ENCODE data around the gene BMP7. TPM values are rescaled to one million over a fixed set of nuclear protein-coding genes. Genes with fewer than 3 reads are reported as not detected.

BMP7 gene
- total and polyA plus RNA-seq, 2 of the 13 experiments (the other 11 are each of a cell fraction or from before 2014, with no cell fraction given): not detected

DNA sequence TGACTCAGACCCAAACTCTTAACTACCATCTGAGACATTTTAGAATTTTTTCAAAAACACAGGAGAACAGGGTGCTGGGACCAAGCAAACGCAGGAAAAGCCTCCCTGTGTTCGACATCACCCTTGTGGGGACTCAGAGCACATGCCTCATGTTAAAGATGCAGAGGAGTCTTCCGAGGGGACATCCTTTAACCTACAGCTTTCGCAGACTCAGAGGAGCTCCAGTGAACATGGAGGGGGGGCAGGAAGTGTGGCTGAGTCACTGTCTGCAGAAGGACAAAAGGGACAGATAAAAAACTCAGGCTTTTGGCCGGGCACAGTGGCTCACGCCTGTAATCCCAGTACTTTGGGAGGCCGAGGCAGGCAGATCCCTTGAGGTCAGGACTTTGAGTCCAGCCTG, 15.1 kb downstream of the BMP7 start:
- no peaks in the 10 kb centered on the region for H3K79me2 ChIP-seq (ENCODE audit: insufficient read depth, low read length)
- H3K27me3 ChIP-seq (ENCODE audit: control insufficient read depth in 1 of 2, insufficient read depth in 2 of 2, low read length in 2 of 2): peaks cover 8 to 51% of the 10 kb centered on the region in 2 experiments; a peak in 4 of 5 replicates
- POLR2A ChIA-PET: no interaction called here
- H3K9me3 ChIP-seq (ENCODE audit: low read length): no peaks in the 10 kb centered on the region
- H3K4me2 ChIP-seq (ENCODE audit: low read depth, low read length): no peak overlapping the region
- H3K4me3 ChIP-seq (replicated peaks in 1 of 3; ENCODE audit: insufficient read depth in 1 of 3, low read depth in 2 of 3, low read length in 3 of 3): no peak overlapping the region
- no peak overlapping the region for H3K27ac ChIP-seq (ENCODE audit: extremely low read length, insufficient read depth, low read length)
- CTCF ChIA-PET (ENCODE audit: low intra/inter-chr PET ratio, low total read pairs): no interaction called here
- TF ChIP-seq ZNF12 (CRISPR knock-in tag; IDR thresholded peaks at IDR 0.05): peak; percentile 89
- TF ChIP-seq PLRG1 (conservative IDR thresholded peaks at IDR 0.05): no peak
- FAIRE-seq (no peak), DNase-seq (ENCODE audit: low spot score) (no peak), ATAC-seq (peak; percentile 18; the same call in 1 of the 3 replicates)
- no peaks in the 10 kb centered on the region for H4K20me1 ChIP-seq (ENCODE audit: insufficient read depth, low read length)
- intact Hi-C loops (cut with micrococcal nuclease; ENCODE audit: unreplicated experiment) (no loop called here), in situ Hi-C loops (cut with HindIII; ENCODE audit: extremely low pct_ligation_motif_present, low pct_unique_long_range_greater_than_20kb) (no loop called here)
- H2AFZ ChIP-seq (ENCODE audit: low read length): no peak overlapping the region
- BruUV-seq (replicated peaks): no TSS peak
- 11% methylated on average over 7 of the region's 7 CpGs for WGBS (ENCODE audit: low lambda C conversion rate)
- H3K9ac ChIP-seq (ENCODE audit: insufficient read depth, low read depth, low read length): no peak overlapping the region
- no peaks in the 10 kb centered on the region for H3K36me3 ChIP-seq (replicated peaks in 1 of 2; ENCODE audit: control insufficient read depth in 1 of 2, insufficient read depth in 2 of 2, low read length in 2 of 2)
- no peaks in the 10 kb centered on the region for H3K4me1 ChIP-seq (ENCODE audit: insufficient read depth, low read length)

DNA sequence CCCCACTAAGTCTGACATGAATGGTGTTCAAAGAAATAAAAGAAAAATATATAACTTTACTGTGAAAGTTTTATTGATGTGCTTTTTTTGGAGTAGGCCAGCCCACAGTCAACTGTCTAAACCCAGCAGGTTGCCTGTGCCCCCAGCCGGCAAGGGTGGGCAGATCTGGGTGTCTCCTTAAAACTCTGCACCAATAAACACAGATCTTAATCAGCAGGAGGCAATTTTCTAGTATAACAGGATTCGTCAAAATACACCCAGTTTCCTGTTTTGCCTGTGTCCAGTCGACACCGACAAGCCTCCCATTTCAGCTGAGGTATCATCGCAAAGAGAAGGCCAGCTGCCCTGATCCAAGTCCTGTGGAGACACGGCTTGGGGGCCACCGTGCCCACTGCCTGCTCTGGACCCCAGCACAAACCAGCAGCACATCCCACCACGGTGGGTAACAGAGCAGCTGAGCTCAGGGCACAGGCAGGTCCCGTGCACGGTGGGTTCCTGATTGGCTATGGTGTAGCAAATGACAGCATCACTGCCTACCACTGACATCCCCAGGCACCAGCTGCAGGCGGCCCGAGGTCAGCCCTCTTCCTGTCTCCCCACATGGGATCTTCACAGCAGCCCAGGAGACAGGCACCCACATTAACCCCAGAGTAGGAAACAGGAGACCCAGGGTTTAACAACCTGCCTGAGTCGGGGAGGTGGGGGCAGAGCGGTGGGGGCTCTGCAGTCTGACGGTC, 15.7 kb downstream of the BMP7 start:
- POLR2A ChIA-PET: no interaction called here
- intact Hi-C loops (cut with micrococcal nuclease; ENCODE audit: unreplicated experiment): no loop called here
- H3K9ac ChIP-seq (ENCODE audit: insufficient read depth, low read depth, low read length): no peak overlapping the region
- 36% methylated on average over 10 of the region's 15 CpGs for WGBS (ENCODE audit: low lambda C conversion rate)
- DNase-seq (ENCODE audit: low spot score) (no peak), FAIRE-seq (no peak), ATAC-seq (peak; percentile 32)
- H3K4me3 ChIP-seq (replicated peaks in 1 of 3; ENCODE audit: insufficient read depth in 1 of 3, low read depth in 2 of 3, low read length in 3 of 3): no peak overlapping the region
- H3K79me2 ChIP-seq (ENCODE audit: insufficient read depth, low read length): no peaks in the 10 kb centered on the region
- H3K27ac ChIP-seq (ENCODE audit: extremely low read length, insufficient read depth, low read length): no peak overlapping the region
- no TSS peak for BruUV-seq (replicated peaks)
- CTCF ChIA-PET (ENCODE audit: low intra/inter-chr PET ratio, low total read pairs): no interaction called here
- H3K9me3 ChIP-seq (ENCODE audit: low read length): no peaks in the 10 kb centered on the region
- H4K20me1 ChIP-seq (ENCODE audit: insufficient read depth, low read length): no peaks in the 10 kb centered on the region
- H2AFZ ChIP-seq (ENCODE audit: low read length): no peak overlapping the region
- H3K36me3 ChIP-seq (replicated peaks in 1 of 2; ENCODE audit: control insufficient read depth in 1 of 2, insufficient read depth in 2 of 2, low read length in 2 of 2): no peaks in the 10 kb centered on the region
- in situ Hi-C loops (cut with HindIII; ENCODE audit: extremely low pct_ligation_motif_present, low pct_unique_long_range_greater_than_20kb): no loop called here
- peaks cover 8 to 46% of the 10 kb centered on the region in 2 experiments; a peak in 4 of 5 replicates for H3K27me3 ChIP-seq (ENCODE audit: control insufficient read depth in 1 of 2, insufficient read depth in 2 of 2, low read length in 2 of 2)
- H3K4me2 ChIP-seq (ENCODE audit: low read depth, low read length): no peak overlapping the region
- H3K4me1 ChIP-seq (ENCODE audit: insufficient read depth, low read length): no peaks in the 10 kb centered on the region
- TF ChIP-seq, protein P1, sequence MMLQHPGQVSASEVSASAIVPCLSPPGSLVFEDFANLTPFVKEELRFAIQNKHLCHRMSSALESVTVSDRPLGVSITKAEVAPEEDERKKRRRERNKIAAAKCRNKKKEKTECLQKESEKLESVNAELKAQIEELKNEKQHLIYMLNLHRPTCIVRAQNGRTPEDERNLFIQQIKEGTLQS (CRISPR knock-in tag; IDR thresholded peaks at IDR 0.05): no peak
- TF ChIP-seq SAFB2 (CRISPR knock-in tag; IDR thresholded peaks at IDR 0.05; ENCODE audit: borderline replicate concordance, low read depth): no peak
- peak; percentile 32; the same call in 1 of the 2 replicates for TF ChIP-seq ZNF768 (CRISPR knock-in tag; IDR thresholded peaks at IDR 0.05)
- TF ChIP-seq SOX13 (IDR thresholded peaks at IDR 0.05): no peak
- TF ChIP-seq SOX13 (CRISPR knock-in tag; conservative IDR thresholded peaks at IDR 0.05 in 1 of 2, IDR thresholded peaks at IDR 0.05 in 1 of 2): no peak
- TF ChIP-seq ZNF225 (CRISPR knock-in tag; IDR thresholded peaks at IDR 0.05): no peak
- TF ChIP-seq ZSCAN25 (CRISPR knock-in tag; IDR thresholded peaks at IDR 0.05): no peak
- peak; percentile 49; the same call in 1 of the 2 replicates for TF ChIP-seq NRL (CRISPR knock-in tag; IDR thresholded peaks at IDR 0.05; ENCODE audit: borderline replicate concordance)
- TF ChIP-seq, protein P2, sequence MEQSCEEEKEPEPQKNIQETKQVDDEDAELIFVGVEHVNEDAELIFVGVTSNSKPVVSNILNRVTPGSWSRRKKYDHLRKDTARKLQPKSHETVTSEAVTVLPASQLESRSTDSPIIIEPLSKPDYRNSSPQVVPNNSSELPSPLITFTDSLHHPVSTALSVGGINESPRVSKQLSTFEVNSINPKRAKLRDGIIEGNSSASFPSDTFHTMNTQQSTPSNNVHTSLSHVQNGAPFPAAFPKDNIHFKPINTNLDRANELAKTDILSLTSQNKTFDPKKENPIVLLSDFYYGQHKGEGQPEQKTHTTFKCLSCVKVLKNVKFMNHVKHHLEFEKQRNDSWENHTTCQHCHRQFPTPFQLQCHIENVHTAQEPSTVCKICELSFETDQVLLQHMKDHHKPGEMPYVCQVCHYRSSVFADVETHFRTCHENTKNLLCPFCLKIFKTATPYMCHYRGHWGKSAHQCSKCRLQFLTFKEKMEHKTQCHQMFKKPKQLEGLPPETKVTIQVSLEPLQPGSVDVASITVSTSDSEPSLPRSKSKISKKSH (CRISPR knock-in tag; IDR thresholded peaks at IDR 0.05; ENCODE audit: borderline replicate concordance): peak; percentile 39; the same call in 1 of the 2 replicates
- TF ChIP-seq, protein P3, sequence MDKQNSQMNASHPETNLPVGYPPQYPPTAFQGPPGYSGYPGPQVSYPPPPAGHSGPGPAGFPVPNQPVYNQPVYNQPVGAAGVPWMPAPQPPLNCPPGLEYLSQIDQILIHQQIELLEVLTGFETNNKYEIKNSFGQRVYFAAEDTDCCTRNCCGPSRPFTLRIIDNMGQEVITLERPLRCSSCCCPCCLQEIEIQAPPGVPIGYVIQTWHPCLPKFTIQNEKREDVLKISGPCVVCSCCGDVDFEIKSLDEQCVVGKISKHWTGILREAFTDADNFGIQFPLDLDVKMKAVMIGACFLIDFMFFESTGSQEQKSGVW (CRISPR knock-in tag; IDR thresholded peaks at IDR 0.05; ENCODE audit: borderline replicate concordance): no peak
- TF ChIP-seq, protein P4, sequence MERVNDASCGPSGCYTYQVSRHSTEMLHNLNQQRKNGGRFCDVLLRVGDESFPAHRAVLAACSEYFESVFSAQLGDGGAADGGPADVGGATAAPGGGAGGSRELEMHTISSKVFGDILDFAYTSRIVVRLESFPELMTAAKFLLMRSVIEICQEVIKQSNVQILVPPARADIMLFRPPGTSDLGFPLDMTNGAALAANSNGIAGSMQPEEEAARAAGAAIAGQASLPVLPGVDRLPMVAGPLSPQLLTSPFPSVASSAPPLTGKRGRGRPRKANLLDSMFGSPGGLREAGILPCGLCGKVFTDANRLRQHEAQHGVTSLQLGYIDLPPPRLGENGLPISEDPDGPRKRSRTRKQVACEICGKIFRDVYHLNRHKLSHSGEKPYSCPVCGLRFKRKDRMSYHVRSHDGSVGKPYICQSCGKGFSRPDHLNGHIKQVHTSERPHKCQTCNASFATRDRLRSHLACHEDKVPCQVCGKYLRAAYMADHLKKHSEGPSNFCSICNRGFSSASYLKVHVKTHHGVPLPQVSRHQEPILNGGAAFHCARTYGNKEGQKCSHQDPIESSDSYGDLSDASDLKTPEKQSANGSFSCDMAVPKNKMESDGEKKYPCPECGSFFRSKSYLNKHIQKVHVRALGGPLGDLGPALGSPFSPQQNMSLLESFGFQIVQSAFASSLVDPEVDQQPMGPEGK (CRISPR knock-in tag; IDR thresholded peaks at IDR 0.05): no peak
